ENCODE results near the gene C2CD4C.
"Not testable (repeated sequence)": the region's sequence is repeated elsewhere in the genome, so short reads cannot be mapped to it uniquely, and the experiment has no call there.

C2CD4C gene

DNA sequence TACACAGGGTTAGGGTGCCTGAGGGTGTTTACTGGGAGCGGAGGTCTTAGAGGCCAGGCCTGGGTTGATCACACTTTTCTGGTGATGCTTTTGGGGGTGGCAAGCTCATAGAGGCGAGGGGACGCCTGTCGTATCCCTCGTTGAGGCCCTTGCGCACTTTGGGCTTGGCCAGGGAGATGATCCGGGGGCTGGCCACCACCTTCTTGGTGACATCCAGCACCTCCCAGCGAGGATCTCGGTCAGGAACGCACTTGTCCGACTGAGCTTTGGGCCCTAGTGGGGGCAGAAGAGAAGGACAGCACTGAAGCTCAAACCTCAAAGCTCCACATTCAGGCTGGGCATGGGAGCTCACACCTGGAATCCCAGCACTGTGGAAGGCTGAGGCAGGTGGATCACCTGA lies 46.8 kb downstream of the C2CD4C start:
- no peak for DNase-seq

GRCh38 chr19:359653-359925 lies 49.4 kb downstream of the C2CD4C start:
- DNase-seq = no peak

GRCh38 chr19:355536-355935 lies 53.4 kb downstream of the C2CD4C start:
- DNase-seq = not testable (repeated sequence)

All from CD4-positive, alpha-beta T cell treated with Interleukin-12 subunit alpha and Interleukin-12 subunit beta, for 1 hour (primary cell).